NOMO-1 (cell line): ENCODE results near the gene LPIN2.

ENCODE experiments used
- DNase-seq, 2 experiments: peaks; one replicate each; lab custom pipeline; 2025; ENCODE audit not compliant: unreplicated experiment in 2 of 2; lab: John Stamatoyannopoulos, UW

LPIN2 gene

DNA sequence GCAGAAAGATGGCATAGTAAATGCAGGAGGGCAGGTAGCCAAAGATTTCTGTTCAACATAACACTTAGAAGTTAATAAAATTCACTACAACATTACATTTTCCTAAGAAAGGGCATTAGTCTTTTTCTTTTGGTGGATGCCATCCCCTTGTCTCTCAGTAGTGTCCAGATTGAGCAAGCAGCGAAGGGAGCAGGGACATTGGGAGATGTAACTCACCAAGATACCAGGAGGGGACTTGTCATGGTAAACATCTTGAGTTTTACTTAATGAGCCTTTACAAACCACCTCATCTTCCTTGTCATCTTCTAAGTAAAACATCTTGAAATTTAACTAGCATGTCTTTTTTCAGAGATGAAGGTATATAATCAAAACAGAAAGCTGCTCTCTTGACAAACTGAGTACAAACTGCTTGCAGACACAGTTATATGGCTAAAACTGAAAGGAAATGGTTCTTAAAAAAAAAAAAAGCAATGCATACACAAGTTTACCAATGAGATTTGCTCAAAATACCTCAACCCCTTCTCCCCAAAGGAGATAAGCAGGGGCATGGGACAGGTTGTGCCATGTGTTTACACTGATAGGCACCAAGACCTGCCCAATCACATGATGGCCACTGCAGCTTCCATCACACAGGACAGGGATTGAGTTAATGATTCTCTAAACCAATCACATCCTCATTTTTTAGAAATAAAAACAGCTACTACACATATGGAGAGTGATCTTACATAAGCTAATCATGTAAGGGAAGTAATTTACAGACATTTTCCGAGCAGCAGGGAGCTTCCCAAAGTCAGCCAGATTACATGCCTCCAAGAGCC is 30.3 kb downstream of the LPIN2 start:
- no peak for DNase-seq

- DNase-seq = no peak
These were observed 30.9 kb downstream of the LPIN2 start for GRCh38 chr18:2982022-2982421.

DNA sequence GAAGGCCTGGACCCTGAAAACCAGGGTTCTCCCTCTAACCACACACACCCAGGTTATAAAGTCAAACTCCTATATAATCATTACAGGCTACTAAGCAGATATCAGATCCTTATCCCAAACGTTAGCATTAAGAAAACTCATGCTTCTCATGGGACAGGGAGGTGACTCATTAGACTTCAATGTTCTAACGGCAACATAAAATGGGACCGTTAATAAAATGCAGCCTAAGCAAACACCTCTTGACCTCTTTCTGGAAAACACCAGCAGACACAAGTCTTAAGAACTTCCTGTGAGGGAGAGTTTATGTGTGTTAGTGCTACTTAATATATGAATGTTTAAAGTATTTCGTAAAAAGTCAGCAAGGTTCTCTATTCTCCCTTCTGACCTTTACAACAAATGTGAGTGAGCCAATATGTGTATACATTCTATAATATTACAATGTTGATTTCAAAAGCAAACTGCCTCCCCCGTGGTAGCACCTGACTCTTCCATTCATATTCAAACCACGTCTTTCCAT is 31.7 kb downstream of the LPIN2 start:
- DNase-seq = no peak

GRCh38 chr18:2979871-2980790 is 32.8 kb downstream of the LPIN2 start:
- peak; percentile 64 to 71 for DNase-seq

GRCh38 chr18:2979129-2979528 is 33.8 kb downstream of the LPIN2 start:
- DNase-seq = no peak

DNA sequence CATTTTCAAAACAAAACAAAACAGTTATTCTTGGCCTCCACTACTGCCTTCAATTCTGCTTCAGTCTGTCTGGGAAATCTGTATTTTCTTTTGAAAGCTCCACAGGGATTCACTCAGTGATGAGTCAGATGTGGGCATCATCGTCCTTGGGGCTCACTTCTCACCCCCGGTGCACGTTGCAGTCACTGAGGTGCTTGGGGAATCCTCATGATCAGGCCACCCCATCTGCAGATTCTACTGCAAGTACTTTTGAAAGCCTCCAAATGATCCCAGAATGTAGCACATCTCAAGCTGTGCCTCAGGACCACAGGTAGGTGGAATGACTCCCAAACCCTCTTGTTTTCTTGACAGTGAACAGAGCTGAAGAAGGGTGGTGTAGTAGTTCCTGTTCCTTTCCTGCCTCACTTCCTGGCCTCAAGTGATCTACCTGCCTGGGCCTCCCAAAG is 34.3 kb downstream of the LPIN2 start:
- no peak for DNase-seq

DNA sequence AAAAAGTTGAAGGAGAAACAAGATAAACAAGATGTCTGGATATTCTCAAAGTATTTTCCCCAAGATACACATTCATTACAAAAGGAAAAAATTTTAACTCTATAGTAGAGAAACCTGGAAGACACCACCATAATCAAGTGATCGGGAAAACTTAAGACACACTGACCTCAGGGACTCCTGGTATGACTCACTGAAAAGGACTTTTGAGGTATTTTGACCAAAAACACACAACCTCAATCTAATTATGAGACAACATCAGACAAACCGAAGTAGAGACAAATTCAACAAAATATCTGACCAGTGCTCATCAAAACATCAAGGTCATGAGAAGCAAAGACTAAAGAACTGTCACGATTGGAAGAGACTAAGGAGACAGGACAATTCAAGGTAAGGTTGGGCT is 34.7 kb downstream of the LPIN2 start:
- DNase-seq = no peak

GRCh38 chr18:2976218-2977132 is 36.5 kb downstream of the LPIN2 start:
- DNase-seq = no peak

GRCh38 chr18:2974731-2975130 is 38.2 kb downstream of the LPIN2 start:
- no peak for DNase-seq

GRCh38 chr18:2971741-2972552 is 41.0 kb downstream of the LPIN2 start:
- peak; percentile 46 to 70 for DNase-seq

DNA sequence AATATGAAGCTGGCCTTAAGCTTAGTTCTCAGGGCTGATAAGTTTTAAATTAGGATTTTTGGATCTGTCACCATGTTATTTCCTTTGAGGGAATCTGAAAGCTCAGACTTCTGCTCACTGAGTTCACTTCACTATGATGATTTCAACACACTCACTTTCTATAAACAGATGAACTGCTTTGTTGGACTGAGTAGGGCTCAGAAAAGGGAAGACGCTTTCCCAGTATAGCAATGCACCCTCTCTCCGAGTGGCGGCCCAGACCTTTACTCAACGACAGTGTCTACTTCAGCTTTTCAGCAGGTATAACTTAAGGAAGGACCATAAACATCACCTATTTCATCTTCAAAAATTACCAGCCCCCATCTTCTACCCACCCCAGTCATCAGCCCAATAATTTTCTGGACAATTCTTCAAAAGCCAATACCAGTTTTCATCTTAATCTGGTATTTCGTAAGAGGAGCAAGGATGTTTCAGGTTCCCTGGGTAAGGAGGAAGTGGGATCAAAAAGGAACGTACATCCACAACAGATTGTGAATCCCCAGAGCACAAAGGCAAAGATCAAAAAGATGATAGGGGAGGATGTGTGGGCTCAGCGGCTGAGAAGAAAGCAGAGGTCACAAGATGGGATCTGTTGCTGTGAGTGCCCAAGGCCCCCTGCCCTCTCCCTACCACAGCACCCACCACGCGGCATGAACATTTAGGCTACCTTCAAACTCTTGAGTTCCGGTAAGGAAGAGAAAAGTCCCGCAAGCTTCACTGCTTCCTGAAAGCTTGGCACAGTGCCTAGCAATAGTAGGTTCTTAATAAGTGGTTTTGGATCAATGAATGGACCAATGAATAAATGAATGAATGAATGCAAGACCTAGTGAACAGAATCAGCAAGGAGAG is 41.9 kb downstream of the LPIN2 start:
- peak; percentile 77 to 93 for DNase-seq

DNA sequence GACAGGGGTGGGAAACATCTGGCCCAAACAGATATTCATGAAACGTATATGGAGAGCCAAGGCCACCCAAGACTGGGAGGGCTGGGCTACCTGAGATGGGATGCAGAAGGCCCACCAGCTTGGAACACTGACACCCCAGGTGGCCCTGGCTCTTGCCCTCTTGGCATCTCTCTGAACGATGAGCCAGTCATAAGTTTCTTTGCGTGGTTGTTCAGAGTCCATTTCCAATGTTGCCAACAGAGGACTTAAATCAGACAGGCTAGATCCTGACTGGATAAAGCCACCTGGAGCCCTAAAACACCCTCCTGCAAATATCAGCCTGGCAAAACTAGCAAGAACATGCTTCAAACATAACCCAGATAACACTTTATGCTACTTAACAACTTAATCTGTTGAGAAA is 42.6 kb downstream of the LPIN2 start:
- DNase-seq = no peak

DNA sequence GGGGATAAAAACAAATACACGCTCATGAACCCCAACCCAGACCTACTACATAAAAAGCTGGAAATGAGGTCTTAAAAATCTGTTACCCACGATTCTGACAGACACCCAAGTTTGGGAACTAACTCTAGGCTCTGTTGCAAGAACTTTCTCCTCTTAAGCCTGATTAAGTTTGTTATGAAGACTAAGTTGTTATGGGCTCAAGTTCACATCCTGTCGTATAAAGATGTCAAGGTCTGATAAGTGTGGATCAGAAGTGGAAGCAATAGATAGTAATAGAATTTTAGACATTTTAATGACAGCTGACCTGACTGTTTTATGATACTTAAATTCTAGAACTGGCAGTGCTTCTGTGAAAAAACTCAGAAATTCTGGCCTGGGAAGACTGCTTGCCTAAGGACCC is 43.2 kb downstream of the LPIN2 start:
- DNase-seq = peak in 1 of 2 experiments; percentile 16

DNA sequence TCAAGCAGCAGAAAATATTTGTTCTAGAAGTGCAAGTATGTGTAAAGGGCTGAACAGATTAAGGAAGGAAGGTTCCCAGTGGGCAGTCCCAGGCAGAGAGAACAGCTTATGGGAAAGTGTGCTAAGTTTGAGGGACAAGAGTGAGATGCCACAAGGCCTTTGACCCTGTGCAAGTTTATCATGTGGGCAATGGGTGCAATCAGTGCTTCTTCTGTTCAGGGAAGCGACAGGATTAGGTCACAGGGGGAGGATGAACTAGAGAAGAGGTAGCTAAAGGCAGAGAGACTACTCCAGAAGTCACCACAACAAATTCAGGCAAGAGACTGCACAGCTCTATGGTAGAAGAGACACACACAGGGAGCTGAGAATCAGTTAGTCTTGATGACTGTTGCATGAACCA is 44.3 kb downstream of the LPIN2 start:
- DNase-seq = peak in 1 of 2 experiments; percentile 3

DNA sequence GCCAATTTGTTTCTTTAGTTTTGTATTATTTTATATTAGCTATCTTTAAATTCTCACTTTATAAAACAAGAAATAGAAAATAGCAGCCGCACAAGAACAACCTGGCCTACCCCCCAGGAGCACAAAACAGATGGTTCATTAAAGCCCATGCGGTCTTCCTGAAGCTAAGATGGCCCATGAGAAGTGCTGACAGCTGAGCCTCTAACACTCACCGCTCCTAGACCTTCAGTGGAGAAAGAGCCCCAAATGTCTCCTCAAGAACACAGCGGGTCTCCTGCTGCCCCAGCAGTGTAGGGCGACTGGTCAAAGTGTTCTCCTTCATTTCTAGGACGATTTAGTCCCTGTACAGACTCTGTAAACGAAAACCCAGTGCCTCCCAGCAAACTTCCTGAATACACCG is 45.1 kb downstream of the LPIN2 start:
- DNase-seq = no peak

- no peak for DNase-seq
These were observed 45.6 kb downstream of the LPIN2 start for GRCh38 chr18:2967357-2967756.

GRCh38 chr18:2966560-2966959 is 46.4 kb downstream of the LPIN2 start:
- DNase-seq = no peak

DNA sequence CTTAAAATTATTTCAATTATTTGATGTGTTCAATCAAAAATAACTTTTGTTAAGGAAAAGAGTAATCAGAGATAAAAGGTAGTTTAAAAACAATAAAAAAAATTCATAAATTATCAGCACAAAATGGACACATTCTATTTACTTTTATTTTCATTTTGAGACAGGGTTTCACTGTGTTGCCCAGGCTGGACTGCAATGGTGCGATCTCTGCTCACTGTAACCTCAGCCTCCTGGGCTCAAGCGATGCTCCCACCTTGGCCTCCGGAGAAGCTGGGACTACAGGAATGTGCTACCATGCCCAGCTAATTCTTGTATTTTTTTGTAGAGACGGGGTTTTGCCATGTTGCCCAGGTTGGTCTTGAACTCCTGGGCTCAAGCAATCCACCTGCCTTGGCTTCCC is 47.1 kb downstream of the LPIN2 start:
- no peak for DNase-seq
